Uterus (tissue), 2 donors: Measurements from ENCODE around the gene CYSRT1.

ENCODE experiments used
- CTCF ChIP-seq, 4 experiments: fragments of 200-600 bp in 2 of 4; fragments of 450-650 bp in 2 of 4; sonication (generic) in 2 of 4; IDR thresholded peaks; one replicate each; pipeline ENCODE4 v1.5.1; 2016 to 2019; ENCODE audit warnings: antibody characterized with exemption in 4 of 4, mild to moderate bottlenecking in 2 of 4, moderate library complexity in 1 of 4
- POLR2A ChIP-seq, 2 donors: fragments of 450-650 bp; IDR thresholded peaks; one replicate each; pipeline ENCODE4 v1.6.1; 2016; ENCODE audit warnings: antibody characterized with exemption in 2 of 2, mild to moderate bottlenecking in 1 of 2, moderate library complexity in 1 of 2

GRCh38 chr9:137211532-137211931 is 13.4 kb upstream of the CYSRT1 start:
- TF ChIP-seq POLR2A (IDR thresholded peaks at IDR 0.05) (no peak), CTCF (IDR thresholded peaks at IDR 0.05) (no peak)
